ENCODE data around the gene STMND1.

The STMND1 gene

GRCh38 chr6:17167327-17167979, 65.6 kb downstream of the STMND1 start:
- peak; percentile 27 to 45 for DNase-seq

DNA sequence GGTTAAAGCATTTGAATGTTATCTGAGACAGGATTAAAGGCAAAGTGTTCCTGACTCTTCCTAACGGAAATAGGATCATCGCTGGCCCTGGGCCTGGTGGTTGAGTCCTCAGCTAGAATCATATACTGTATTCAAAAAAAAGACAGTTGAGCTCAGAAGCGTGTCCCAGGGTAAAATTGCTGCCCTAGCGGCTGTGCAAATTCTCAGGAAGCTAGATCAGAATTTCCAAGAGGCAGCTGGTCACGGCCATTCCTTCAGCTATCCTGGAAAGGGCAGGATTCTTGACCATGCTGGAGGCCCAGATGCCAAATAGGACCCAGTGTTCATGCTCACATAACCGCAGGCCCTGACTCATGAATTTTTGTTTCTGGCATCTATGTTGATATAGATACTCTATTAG, 67.4 kb downstream of the STMND1 start:
- no peak for DNase-seq

DNA sequence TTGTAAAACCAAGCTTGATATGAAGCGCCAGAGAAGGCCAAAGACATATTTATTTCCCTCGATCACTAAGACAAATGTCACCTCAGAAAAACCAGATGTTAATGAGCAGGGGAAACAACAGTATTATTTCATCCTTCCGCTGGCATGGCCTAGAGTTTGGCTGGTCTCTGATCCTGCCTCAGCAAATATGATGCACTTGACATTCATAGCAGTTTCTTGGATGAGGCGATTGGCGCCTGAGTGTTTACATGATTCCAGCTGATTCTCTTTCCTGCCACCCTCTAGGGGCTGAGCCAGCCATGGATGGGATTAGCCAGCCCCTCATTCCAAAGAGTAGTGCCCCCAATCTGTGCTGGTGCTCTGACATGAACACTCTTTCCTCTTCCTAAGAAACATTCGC, 67.9 kb downstream of the STMND1 start:
- DNase-seq = no peak

GRCh38 chr6:17172836-17173470, 71.1 kb downstream of the STMND1 start:
- DNase-seq = no peak

GRCh38 chr6:17178326-17178725, 76.5 kb downstream of the STMND1 start:
- no peak for DNase-seq

- DNase-seq = no peak
Measured at GRCh38 chr6:17178754-17179529, 77.1 kb downstream of the STMND1 start.

- DNase-seq = no peak
Measured at GRCh38 chr6:17179530-17180073, 77.8 kb downstream of the STMND1 start.
